ENCODE results near the gene NTHL1. TPM values are rescaled to one million over a fixed set of nuclear protein-coding genes. Genes with fewer than 3 reads are reported as not detected.

Gene NTHL1
- total RNA-seq, 2 donors from 2014 or later: 43.2 to 46.1 TPM

DNA sequence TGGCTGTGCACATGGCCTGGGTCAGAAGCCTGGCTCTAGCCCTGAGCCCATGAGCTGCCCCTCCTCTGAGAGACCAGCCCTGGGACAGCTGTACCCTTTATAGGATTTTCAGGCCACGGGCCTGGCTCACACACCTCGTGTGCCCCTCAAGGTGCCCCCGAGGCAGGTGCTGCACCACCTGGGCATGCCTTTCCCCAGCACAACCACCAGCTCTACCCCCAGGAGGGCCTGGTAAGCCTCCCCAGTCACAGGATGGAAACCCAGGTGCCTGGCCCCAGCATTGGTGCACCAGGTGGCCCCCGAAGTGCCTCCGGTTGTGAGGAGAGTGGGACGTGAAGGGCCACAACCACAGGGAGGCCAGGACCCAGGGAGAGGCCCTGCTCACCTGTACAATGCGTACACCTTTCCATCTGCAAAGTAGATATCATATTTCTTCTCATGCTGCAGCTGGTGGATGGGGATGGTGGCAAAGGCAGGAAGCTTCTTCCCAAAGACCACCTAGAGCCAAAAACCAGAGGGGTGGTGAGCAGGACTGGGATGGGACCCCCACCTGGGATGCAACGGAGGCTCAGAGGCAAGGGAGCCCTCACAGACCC is 44.3 kb downstream of the NTHL1 start:
- Histone ChIP-seq H3K36me3 (ENCODE audit: control insufficient read depth, insufficient read depth, low read length) (peaks cover 39% of the 10 kb centered on the region), H3K9ac (ENCODE audit: extremely low read depth, low read length, poor library complexity, severe bottlenecking) (no peak overlapping the region), H3K4me3 (ENCODE audit: low read length) (no peak overlapping the region), H3K27ac (ENCODE audit: low read depth, low read length) (no peak overlapping the region), H3K27me3 (ENCODE audit: control insufficient read depth, insufficient read depth, low read length, poor library complexity, severe bottlenecking) (no peaks in the 10 kb centered on the region), H3K4me1 (ENCODE audit: control insufficient read depth, insufficient read depth, low read length) (peaks cover 20% of the 10 kb centered on the region), H3K9me3 (ENCODE audit: control insufficient read depth, low read length) (no peaks in the 10 kb centered on the region)
- 93 to 100% methylated on average over 3 to 8 of the region's 8 CpGs for WGBS, 2 experiments (ENCODE audit: insufficient coverage in 1 of 2, insufficient read length in 1 of 2)
- no peaks in the 10 kb centered on the region for H3K9me3 Mint-ChIP-seq
- no peak for DNase-seq
- no peak for TF ChIP-seq CTCF (conservative IDR thresholded peaks at IDR 0.05)
- no peaks in the 10 kb centered on the region for H3K27me3 Mint-ChIP-seq (ENCODE audit: insufficient read depth)
- no peak overlapping the region for H3K27ac Mint-ChIP-seq
- H3K4me1 Mint-ChIP-seq: peaks cover 14% of the 10 kb centered on the region
- no peak overlapping the region for H3K4me3 Mint-ChIP-seq
- H3K36me3 Mint-ChIP-seq (ENCODE audit: low read depth): peaks cover 20% of the 10 kb centered on the region

- Mint-ChIP-seq H3K36me3 (ENCODE audit: low read depth) (peaks cover 22% of the 10 kb centered on the region), H3K27ac (no peak overlapping the region), H3K4me3 (no peak overlapping the region), H3K9me3 (no peaks in the 10 kb centered on the region), H3K27me3 (ENCODE audit: insufficient read depth) (no peaks in the 10 kb centered on the region), H3K4me1 (peaks cover 9% of the 10 kb centered on the region)
- Histone ChIP-seq H3K9me3 (ENCODE audit: control insufficient read depth, low read length) (no peaks in the 10 kb centered on the region), H3K27me3 (ENCODE audit: control insufficient read depth, insufficient read depth, low read length, poor library complexity, severe bottlenecking) (no peaks in the 10 kb centered on the region), H3K4me1 (ENCODE audit: control insufficient read depth, insufficient read depth, low read length) (peaks cover 13% of the 10 kb centered on the region), H3K27ac (ENCODE audit: low read depth, low read length) (no peak overlapping the region), H3K36me3 (ENCODE audit: control insufficient read depth, insufficient read depth, low read length) (peaks cover 38% of the 10 kb centered on the region), H3K4me3 (ENCODE audit: low read length) (no peak overlapping the region), H3K9ac (ENCODE audit: extremely low read depth, low read length, poor library complexity, severe bottlenecking) (no peak overlapping the region)
- 96 to 97% methylated on average over 29 to 47 of the region's 47 CpGs for WGBS, 2 experiments (ENCODE audit: insufficient coverage in 1 of 2, insufficient read length in 1 of 2)
- TF ChIP-seq CTCF (conservative IDR thresholded peaks at IDR 0.05): no peak
- no peak for DNase-seq
These were observed 45.0 kb downstream of the NTHL1 start for GRCh38 chr16:2002406-2003230.

DNA sequence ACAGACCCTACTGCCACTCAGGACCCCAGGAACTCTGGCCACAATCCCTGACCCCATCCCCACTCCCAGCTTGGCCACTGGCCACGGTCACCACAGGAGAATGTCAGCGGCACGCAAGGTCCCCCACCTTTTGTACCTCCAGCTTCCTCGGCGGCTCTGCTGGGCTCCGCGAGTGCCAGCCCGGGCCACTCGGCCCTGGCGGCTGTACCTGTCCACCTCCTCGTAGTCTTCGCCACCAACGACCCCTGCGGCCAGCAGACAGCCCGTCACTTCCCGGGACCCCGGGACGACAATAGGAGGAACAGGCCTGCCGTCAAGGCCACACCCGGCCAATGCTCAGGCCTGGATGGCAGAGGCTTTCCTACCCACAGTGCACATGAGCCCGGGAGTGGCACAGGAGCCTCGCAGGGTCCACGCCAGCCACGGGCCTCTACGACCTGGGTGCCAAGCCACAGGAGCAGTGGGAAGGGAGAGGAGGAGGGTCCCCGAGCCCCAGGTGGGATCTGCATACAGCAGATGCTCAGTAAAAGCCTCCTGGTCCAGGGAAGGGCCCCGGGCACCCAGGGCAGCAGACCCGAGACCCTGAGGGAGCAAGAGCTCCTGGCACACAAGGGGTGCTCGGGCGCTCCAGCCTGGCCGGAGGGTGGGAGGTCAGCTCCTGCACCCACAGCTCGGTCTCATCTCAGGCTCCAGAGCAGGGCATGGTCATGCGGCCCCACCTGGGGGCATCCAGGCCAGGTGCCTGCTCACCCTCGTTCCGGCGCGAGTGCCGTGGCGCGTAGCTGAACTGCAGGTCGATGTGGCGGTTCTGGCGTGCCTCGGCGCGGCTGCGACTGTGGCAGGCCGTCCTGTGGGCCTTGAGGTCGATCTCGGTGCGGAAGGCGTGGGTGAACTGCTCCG is 45.9 kb downstream of the NTHL1 start:
- H3K4me3 Mint-ChIP-seq: no peak overlapping the region
- TF ChIP-seq CTCF (conservative IDR thresholded peaks at IDR 0.05): no peak
- H3K27ac Mint-ChIP-seq: no peak overlapping the region
- Histone ChIP-seq H3K9me3 (ENCODE audit: control insufficient read depth, low read length) (no peaks in the 10 kb centered on the region), H3K4me3 (ENCODE audit: low read length) (no peak overlapping the region), H3K27ac (ENCODE audit: low read depth, low read length) (no peak overlapping the region), H3K36me3 (ENCODE audit: control insufficient read depth, insufficient read depth, low read length) (peaks cover 40% of the 10 kb centered on the region), H3K27me3 (ENCODE audit: control insufficient read depth, insufficient read depth, low read length, poor library complexity, severe bottlenecking) (no peaks in the 10 kb centered on the region), H3K4me1 (ENCODE audit: control insufficient read depth, insufficient read depth, low read length) (peaks cover 9% of the 10 kb centered on the region), H3K9ac (ENCODE audit: extremely low read depth, low read length, poor library complexity, severe bottlenecking) (no peak overlapping the region)
- H3K4me1 Mint-ChIP-seq: peaks cover 7% of the 10 kb centered on the region
- no peaks in the 10 kb centered on the region for H3K9me3 Mint-ChIP-seq
- no peaks in the 10 kb centered on the region for H3K27me3 Mint-ChIP-seq (ENCODE audit: insufficient read depth)
- WGBS, 2 experiments (ENCODE audit: insufficient coverage in 1 of 2, insufficient read length in 1 of 2): 93 to 95% methylated on average over 37 to 53 of the region's 53 CpGs
- no peak for DNase-seq
- peaks cover 25% of the 10 kb centered on the region for H3K36me3 Mint-ChIP-seq (ENCODE audit: low read depth)

Measured in endodermal cell (in vitro differentiated cells).